Measurements from ENCODE around the gene TRMT112. TPM values are rescaled to one million over a fixed set of nuclear protein-coding genes. Genes with fewer than 3 reads are reported as not detected.

TRMT112 gene
- total RNA-seq, 1 donor from 2014 or later = 257 TPM

DNA sequence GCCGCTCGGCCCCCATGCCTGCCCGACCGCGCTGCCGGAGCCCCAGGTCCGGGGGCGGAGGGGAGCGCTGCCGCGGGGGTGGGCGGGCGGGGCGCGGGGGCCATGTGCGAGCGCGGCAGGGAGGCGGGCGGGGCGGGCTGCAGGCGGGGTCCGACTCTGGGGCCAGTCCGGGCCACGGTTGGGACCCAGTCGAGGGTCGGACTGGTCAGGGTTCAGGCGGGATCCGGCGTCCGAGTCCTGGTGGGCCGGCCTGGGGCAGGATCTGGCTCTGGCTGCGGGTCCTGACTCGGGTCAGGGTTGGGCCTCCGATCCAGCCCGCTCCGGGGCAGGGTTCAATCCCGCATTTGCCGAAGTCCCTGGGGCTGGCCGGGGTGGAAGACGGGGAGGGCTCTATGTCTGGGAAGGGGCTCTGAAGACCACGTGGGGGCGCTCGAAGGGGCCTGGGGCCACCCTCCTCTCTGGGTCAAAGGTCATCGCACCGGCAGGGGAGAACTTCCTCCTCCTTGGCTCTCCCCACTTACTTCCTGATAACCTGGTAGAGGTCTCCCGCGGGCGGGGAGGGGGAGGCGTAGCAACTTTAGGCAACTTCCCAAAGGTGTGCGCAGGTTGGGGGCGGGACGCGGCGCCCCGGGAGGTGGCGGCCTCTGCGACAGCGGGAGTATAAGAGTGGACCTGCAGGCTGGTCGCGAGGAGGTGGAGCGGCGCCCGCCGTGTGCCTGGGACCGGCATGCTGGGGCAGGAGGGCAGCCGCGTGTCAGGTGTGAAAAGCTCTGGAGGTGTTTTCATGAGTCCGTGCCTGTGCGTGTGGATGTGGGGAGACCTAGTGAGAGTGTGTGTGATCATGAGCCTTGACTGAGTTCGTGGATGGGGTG lies 11.4 kb downstream of the TRMT112 start:
- TF ChIP-seq EZH2 (IDR thresholded peaks at IDR 0.05) = no peak
- TF ChIP-seq, protein P1, sequence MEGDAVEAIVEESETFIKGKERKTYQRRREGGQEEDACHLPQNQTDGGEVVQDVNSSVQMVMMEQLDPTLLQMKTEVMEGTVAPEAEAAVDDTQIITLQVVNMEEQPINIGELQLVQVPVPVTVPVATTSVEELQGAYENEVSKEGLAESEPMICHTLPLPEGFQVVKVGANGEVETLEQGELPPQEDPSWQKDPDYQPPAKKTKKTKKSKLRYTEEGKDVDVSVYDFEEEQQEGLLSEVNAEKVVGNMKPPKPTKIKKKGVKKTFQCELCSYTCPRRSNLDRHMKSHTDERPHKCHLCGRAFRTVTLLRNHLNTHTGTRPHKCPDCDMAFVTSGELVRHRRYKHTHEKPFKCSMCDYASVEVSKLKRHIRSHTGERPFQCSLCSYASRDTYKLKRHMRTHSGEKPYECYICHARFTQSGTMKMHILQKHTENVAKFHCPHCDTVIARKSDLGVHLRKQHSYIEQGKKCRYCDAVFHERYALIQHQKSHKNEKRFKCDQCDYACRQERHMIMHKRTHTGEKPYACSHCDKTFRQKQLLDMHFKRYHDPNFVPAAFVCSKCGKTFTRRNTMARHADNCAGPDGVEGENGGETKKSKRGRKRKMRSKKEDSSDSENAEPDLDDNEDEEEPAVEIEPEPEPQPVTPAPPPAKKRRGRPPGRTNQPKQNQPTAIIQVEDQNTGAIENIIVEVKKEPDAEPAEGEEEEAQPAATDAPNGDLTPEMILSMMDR (IDR thresholded peaks at IDR 0.05) = peak; percentile 73
- H3K27ac ChIP-seq = peak overlapping the region; percentile 31
- H3K79me2 ChIP-seq (ENCODE audit: low read depth) = peaks cover 18% of the 10 kb centered on the region
- Mint-ChIP-seq H3K27ac (peak overlapping the region; percentile 12), H3K9me3 (no peaks in the 10 kb centered on the region), H3K4me1 (peaks cover 19% of the 10 kb centered on the region), H3K4me3 (peak overlapping the region; percentile 95), H3K36me3 (no peaks in the 10 kb centered on the region), H3K27me3 (ENCODE audit: insufficient read depth, low read depth) (peaks cover 21% of the 10 kb centered on the region)
- peaks cover 34% of the 10 kb centered on the region for H3K27me3 ChIP-seq
- peak overlapping the region; percentile 44 for H3K9ac ChIP-seq
- no peaks in the 10 kb centered on the region for H3K36me3 ChIP-seq
- peak overlapping the region; percentile 55 for H2AFZ ChIP-seq (replicated peaks)
- peaks cover 10% of the 10 kb centered on the region for H3K4me1 ChIP-seq
- no peaks in the 10 kb centered on the region for H3K9me3 ChIP-seq (ENCODE audit: low read depth)
- DNase-seq (ENCODE audit: low spot score) = peak; percentile 82
- peaks cover 17% of the 10 kb centered on the region for H3F3A ChIP-seq (ENCODE audit: low read depth)
- H3K4me2 ChIP-seq = peak overlapping the region; percentile 95
- peaks cover 18% of the 10 kb centered on the region for H4K20me1 ChIP-seq (ENCODE audit: low read depth)
- H3K4me3 ChIP-seq = peak overlapping the region; percentile 87

DNA sequence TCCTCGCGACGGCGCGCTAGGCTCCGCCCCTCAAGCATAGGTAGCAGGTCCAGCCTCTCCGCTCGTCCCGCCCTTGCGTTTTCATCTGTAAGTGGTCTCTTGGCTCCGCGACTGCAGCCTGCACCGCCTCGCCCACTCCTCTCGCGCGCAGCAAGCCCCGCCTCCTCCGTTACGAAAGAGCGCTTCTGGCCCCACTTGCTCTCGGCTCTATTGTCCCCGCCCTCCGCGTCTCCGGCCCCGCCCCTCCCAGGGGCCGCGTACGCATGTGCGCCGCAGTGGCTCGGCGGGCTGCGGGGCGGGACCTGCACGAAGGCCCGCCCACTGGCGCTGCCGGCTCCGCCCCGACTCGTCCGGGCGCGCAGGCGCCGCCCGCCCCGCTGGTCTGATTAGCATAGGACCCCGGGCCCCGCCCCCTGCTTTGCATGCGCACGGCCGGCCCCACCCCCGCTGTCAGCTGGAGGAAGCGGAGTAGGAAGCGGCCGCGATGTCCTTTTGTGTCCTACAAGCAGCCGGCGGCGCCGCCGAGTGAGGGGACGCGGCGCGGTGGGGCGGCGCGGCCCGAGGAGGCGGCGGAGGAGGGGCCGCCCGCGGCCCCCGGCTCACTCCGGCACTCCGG lies 12.2 kb downstream of the TRMT112 start, which contains the start of gene ESRRA:
Gene ESRRA (plus strand): TSS at position 450 of the 616 bp plus-strand sequence. CDS start 1,656 bp downstream, outside the sequence.
- peak within 1 kb of the TSS; percentile 87 for H3K4me3 ChIP-seq
- H3K4me1 Mint-ChIP-seq = peaks cover 24% of the 10 kb centered on the region
- H3F3A ChIP-seq (ENCODE audit: low read depth) = peaks cover 25% of the 10 kb centered on the region
- H3K4me1 ChIP-seq = peaks cover 10% of the 10 kb centered on the region
- H4K20me1 ChIP-seq (ENCODE audit: low read depth) = peaks cover 21% of the 10 kb centered on the region
- peak within 1 kb of the TSS; percentile 95 for H3K4me3 Mint-ChIP-seq
- H3K9me3 ChIP-seq (ENCODE audit: low read depth) = no peaks in the 10 kb centered on the region
- no peaks in the 10 kb centered on the region for H3K9me3 Mint-ChIP-seq
- DNase-seq (ENCODE audit: low spot score) = peak; percentile 100
- H3K27ac ChIP-seq = peak within 1 kb of the TSS; percentile 31
- peak within 1 kb of the TSS; percentile 44 for H3K9ac ChIP-seq
- TF ChIP-seq, protein P1 (IDR thresholded peaks at IDR 0.05) = no peak
- TF ChIP-seq EZH2phosphoT487 (IDR thresholded peaks at IDR 0.05) (no peak), EZH2 (IDR thresholded peaks at IDR 0.05) (no peak)
- peak within 1 kb of the TSS; percentile 98 for H3K4me2 ChIP-seq
- H3K36me3 Mint-ChIP-seq = no peaks in the 10 kb centered on the region
- no peaks in the 10 kb centered on the region for H3K36me3 ChIP-seq
- peaks cover 41% of the 10 kb centered on the region for H3K27me3 ChIP-seq
- H2AFZ ChIP-seq (replicated peaks) = peak within 1 kb of the TSS; percentile 55
- peak within 1 kb of the TSS; percentile 12 for H3K27ac Mint-ChIP-seq
- peaks cover 18% of the 10 kb centered on the region for H3K79me2 ChIP-seq (ENCODE audit: low read depth)
- H3K27me3 Mint-ChIP-seq (ENCODE audit: insufficient read depth, low read depth) = peaks cover 28% of the 10 kb centered on the region

DNA sequence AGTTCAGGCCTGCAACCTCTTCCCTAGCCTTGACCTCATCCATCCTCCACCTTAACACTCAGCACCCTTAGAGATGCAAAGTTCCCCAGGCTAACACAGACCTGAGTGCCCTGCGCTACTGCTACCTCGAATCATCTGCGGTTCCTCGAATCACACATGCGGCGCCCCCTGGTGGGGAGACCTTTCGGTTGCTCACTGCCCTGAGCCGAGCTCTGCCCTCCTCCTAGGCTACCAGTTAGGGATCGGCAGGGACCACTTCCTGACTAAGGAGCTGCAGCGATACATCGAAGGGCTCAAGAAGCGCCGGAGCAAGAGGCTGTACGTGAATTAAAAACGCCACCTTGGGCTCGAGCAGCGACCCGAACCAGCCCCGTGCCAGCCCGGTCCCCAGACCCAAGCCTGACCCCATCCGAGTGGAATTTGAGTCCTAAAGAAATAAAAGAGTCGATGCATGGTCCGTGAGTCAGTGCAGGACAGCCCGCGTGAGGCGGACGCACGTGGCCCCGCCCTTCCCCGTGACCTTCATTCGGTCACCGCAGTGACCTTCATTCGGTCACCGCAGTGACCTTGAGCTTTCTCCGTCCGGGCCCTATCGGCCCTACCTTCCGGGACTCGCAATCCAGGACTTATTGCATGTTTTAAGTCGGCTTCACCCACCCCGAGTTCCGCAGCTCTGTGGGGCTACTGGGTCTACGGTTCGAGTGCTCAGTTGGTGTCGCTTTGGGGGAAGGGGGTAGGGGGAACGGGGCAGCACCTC lies 12.9 kb downstream of the TRMT112 start:
- no peak overlapping the region for H3K9ac ChIP-seq
- H3K4me1 ChIP-seq = peaks cover 15% of the 10 kb centered on the region
- peaks cover 48% of the 10 kb centered on the region for H3K27me3 ChIP-seq
- H4K20me1 ChIP-seq (ENCODE audit: low read depth) = peaks cover 27% of the 10 kb centered on the region
- H3F3A ChIP-seq (ENCODE audit: low read depth) = peaks cover 30% of the 10 kb centered on the region
- Mint-ChIP-seq H3K4me1 (peaks cover 26% of the 10 kb centered on the region), H3K27me3 (ENCODE audit: insufficient read depth, low read depth) (peaks cover 34% of the 10 kb centered on the region), H3K27ac (no peak overlapping the region), H3K36me3 (no peaks in the 10 kb centered on the region), H3K9me3 (no peaks in the 10 kb centered on the region), H3K4me3 (peak overlapping the region; percentile 91)
- H3K9me3 ChIP-seq (ENCODE audit: low read depth) = no peaks in the 10 kb centered on the region
- H3K79me2 ChIP-seq (ENCODE audit: low read depth) = peaks cover 18% of the 10 kb centered on the region
- peak overlapping the region; percentile 60 for H3K4me3 ChIP-seq
- no peaks in the 10 kb centered on the region for H3K36me3 ChIP-seq
- H3K4me2 ChIP-seq = peak overlapping the region; percentile 98
- H3K27ac ChIP-seq = no peak overlapping the region
- TF ChIP-seq EZH2phosphoT487 (IDR thresholded peaks at IDR 0.05) (peak; percentile 37), EZH2 (IDR thresholded peaks at IDR 0.05) (no peak)
- TF ChIP-seq, protein P1 (IDR thresholded peaks at IDR 0.05) = peak; percentile 96
- H2AFZ ChIP-seq (replicated peaks) = peak overlapping the region; percentile 37
- peak; percentile 96 for DNase-seq (ENCODE audit: low spot score)
